Measurements from ENCODE around the gene COL5A2.

- TF ChIP-seq, protein P1, sequence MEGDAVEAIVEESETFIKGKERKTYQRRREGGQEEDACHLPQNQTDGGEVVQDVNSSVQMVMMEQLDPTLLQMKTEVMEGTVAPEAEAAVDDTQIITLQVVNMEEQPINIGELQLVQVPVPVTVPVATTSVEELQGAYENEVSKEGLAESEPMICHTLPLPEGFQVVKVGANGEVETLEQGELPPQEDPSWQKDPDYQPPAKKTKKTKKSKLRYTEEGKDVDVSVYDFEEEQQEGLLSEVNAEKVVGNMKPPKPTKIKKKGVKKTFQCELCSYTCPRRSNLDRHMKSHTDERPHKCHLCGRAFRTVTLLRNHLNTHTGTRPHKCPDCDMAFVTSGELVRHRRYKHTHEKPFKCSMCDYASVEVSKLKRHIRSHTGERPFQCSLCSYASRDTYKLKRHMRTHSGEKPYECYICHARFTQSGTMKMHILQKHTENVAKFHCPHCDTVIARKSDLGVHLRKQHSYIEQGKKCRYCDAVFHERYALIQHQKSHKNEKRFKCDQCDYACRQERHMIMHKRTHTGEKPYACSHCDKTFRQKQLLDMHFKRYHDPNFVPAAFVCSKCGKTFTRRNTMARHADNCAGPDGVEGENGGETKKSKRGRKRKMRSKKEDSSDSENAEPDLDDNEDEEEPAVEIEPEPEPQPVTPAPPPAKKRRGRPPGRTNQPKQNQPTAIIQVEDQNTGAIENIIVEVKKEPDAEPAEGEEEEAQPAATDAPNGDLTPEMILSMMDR (IDR thresholded peaks at IDR 0.05), result no peak
- no peak for TF ChIP-seq POLR2A (IDR thresholded peaks at IDR 0.05)
Observed at GRCh38 chr2:189192766-189193165, 13.2 kb upstream of the COL5A2 start.

All from heart left ventricle (tissue), 13 donors.